Measurements from ENCODE around the gene NPB. TPM values are rescaled to one million over a fixed set of nuclear protein-coding genes. Genes with fewer than 3 reads are reported as not detected.
A peak's percentile ranks its signal among the peaks of the same experiment; 100 is the strongest.

NPB gene
- total RNA-seq, 1 donor from 2014 or later, result 4.7 TPM

DNA sequence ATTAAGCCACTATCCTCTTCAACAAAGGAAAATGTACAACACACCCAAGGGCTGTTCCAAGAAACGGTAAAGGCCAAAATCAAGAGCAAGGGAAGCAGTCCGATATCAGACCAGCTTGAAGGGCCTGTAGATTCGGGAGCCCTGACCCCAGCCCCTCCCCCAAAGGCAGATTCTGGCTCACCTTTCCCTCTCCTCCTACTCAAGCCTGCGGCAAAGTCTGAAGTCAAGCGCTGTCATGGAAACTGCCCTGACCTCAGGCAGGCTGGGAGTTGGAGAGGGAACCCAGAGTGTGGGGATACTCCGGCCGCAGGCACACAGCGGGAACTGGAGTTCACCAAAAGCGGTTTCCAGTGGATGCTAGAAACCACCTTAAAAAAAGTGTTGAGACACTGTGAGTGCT lies 12.4 kb upstream of the NPB start:
- Histone ChIP-seq H3K4me3 (no peak overlapping the region), H3K36me3 (peaks cover 0 to 55% of the 10 kb centered on the region in 2 donors), H3K27me3 (no peaks in the 10 kb centered on the region), H3K4me1 (peaks cover 35% of the 10 kb centered on the region), H3K27ac (no peak overlapping the region), H3K9me3 (no peaks in the 10 kb centered on the region)
- DNase-seq (ENCODE audit: extremely low spot score in 2 of 2), result no peak
- intact Hi-C loops (cut with DNase I), result no loop called here
- TF ChIP-seq, protein P1, sequence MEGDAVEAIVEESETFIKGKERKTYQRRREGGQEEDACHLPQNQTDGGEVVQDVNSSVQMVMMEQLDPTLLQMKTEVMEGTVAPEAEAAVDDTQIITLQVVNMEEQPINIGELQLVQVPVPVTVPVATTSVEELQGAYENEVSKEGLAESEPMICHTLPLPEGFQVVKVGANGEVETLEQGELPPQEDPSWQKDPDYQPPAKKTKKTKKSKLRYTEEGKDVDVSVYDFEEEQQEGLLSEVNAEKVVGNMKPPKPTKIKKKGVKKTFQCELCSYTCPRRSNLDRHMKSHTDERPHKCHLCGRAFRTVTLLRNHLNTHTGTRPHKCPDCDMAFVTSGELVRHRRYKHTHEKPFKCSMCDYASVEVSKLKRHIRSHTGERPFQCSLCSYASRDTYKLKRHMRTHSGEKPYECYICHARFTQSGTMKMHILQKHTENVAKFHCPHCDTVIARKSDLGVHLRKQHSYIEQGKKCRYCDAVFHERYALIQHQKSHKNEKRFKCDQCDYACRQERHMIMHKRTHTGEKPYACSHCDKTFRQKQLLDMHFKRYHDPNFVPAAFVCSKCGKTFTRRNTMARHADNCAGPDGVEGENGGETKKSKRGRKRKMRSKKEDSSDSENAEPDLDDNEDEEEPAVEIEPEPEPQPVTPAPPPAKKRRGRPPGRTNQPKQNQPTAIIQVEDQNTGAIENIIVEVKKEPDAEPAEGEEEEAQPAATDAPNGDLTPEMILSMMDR (IDR thresholded peaks at IDR 0.05), result no peak
- TF ChIP-seq POLR2A (IDR thresholded peaks at IDR 0.05) (no peak), POLR2AphosphoS5 (IDR thresholded peaks at IDR 0.05; ENCODE audit: insufficient read depth in 1 of 2, low read depth in 1 of 2) (no peak)

DNA sequence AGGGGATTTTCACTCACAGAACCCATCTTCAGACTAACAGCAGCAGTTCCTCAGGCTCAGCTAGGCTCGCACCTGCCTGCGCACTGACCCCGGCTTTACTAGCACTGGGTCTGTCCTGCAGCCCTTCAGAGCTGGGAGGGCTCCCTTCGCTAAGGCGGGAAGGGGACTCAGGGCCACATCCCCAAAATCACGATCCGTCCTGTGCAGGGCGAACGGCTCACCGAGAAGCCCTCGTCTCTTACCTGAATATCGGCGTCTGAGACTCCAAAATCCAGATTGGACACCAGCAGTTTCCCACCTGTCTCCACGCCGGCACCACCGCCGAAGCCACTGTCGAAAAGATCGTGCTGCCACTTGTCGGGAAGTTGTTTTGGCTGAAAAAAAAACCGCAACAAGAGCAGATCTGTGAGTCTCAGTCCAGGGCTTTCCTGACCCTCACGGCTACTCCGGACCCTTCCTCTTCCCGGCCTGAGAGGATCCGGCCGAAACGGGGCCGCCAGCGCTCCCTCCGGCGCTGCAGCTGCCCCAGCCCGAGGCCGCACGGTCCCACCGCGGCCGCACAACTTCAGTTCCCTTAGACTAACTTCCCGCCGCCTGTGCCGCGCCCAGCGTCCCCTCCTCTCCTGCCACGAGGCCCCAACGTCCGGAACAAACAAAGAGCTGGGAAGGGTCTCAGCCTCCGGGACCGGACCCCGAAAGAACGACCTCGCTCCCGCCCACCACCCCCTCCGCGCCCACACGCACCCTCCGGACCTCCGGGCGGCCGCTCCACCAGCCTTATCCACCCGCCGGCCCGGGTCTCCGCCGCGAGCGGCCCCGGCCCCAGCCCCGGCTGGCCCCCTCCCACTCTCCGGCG lies 11.4 kb upstream of the NPB start:
- no peaks in the 10 kb centered on the region for H3K27me3 ChIP-seq
- H3K36me3 ChIP-seq, result peaks cover 0 to 55% of the 10 kb centered on the region in 2 donors
- H3K27ac ChIP-seq, result peak overlapping the region; percentile 72
- H3K4me1 ChIP-seq, result peaks cover 35% of the 10 kb centered on the region
- DNase-seq (ENCODE audit: extremely low spot score in 2 of 2), result no peak
- H3K9me3 ChIP-seq, result no peaks in the 10 kb centered on the region
- peak overlapping the region; percentile 82 to 95 for H3K4me3 ChIP-seq
- intact Hi-C loops (cut with DNase I), result no loop called here
- TF ChIP-seq, protein P1 (IDR thresholded peaks at IDR 0.05), result no peak
- TF ChIP-seq POLR2AphosphoS5 (IDR thresholded peaks at IDR 0.05; ENCODE audit: insufficient read depth in 1 of 2, low read depth in 1 of 2) (no peak), POLR2A (IDR thresholded peaks at IDR 0.05) (no peak)

DNA sequence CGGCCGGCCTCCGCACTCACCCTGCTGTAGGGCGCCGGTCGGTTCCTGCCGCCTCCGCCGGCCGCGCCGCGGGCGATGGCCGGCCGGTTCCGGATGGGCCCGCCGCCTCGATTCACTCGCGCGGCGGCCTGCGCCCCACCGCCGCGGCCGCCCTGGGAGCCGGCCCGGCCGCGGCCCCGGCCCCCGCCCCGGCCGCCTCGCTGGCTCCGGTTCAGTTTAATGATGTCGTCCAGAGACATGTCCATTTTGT lies 10.8 kb upstream of the NPB start:
- peak overlapping the region; percentile 72 for H3K27ac ChIP-seq
- peaks cover 35% of the 10 kb centered on the region for H3K4me1 ChIP-seq
- no peaks in the 10 kb centered on the region for H3K27me3 ChIP-seq
- TF ChIP-seq, protein P1 (IDR thresholded peaks at IDR 0.05), result no peak
- TF ChIP-seq POLR2AphosphoS5 (IDR thresholded peaks at IDR 0.05; ENCODE audit: insufficient read depth in 1 of 2, low read depth in 1 of 2), result no peak
- DNase-seq (ENCODE audit: extremely low spot score in 2 of 2), result no peak
- H3K4me3 ChIP-seq, result peak overlapping the region; percentile 82 to 95
- no peaks in the 10 kb centered on the region for H3K9me3 ChIP-seq
- intact Hi-C loops (cut with DNase I), result no loop called here
- peaks cover 0 to 55% of the 10 kb centered on the region in 2 donors for H3K36me3 ChIP-seq

DNA sequence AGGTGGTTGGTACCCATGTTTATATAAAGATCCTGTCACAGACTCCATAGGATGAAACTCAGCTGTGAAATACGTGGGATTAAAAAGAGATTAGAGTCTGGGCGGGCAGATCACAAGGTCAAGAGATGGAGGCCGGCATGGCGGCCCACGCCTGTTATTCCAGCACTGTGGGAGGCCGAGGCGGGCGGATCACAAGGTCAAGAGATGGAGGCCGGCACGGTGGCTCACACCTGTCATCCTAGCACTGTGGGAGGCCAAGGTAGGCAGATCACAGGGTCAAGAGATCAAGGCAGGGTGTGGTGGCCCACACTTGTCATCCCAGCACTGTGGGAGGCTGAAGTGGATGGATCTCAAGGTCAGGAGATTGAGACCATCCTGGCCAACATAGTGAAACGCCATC lies 6.6 kb upstream of the NPB start:
- no peak overlapping the region for H3K4me3 ChIP-seq
- H3K36me3 ChIP-seq, result peaks cover 0 to 58% of the 10 kb centered on the region in 2 donors
- no peaks in the 10 kb centered on the region for H3K27me3 ChIP-seq
- TF ChIP-seq POLR2A (IDR thresholded peaks at IDR 0.05), result no peak
- no peak for TF ChIP-seq POLR2AphosphoS5 (IDR thresholded peaks at IDR 0.05; ENCODE audit: insufficient read depth in 1 of 2, low read depth in 1 of 2)
- TF ChIP-seq, protein P1 (IDR thresholded peaks at IDR 0.05), result no peak
- H3K27ac ChIP-seq, result no peak overlapping the region
- no peak for DNase-seq (ENCODE audit: extremely low spot score in 2 of 2)
- intact Hi-C loops (cut with DNase I), result no loop called here
- peaks cover 23% of the 10 kb centered on the region for H3K4me1 ChIP-seq
- no peaks in the 10 kb centered on the region for H3K9me3 ChIP-seq

Measured in vagina (tissue), 2 donors.